Neural cell (in vitro differentiated cells): ENCODE measurements around the gene ADGRF1. TPM values are rescaled to one million over a fixed set of nuclear protein-coding genes. Genes with fewer than 3 reads are reported as not detected.

Source experiments
- H2AFZ ChIP-seq: fragments of 200-600, 300-800 bp; sonication (generic), shearing (Covaris generic); 2 replicates; pipeline ENCODE4 v1.6.0; 2014; ENCODE audit warnings: low read depth, mild to moderate bottlenecking, antibody characterized with exemption, low read length, moderate library complexity
- H3F3A ChIP-seq: fragments of 200-600 bp; shearing (Covaris generic); 2 replicates; pipeline ENCODE4 v1.6.1; 2016; ENCODE audit warnings: mild to moderate bottlenecking, moderate library complexity, mixed read lengths, antibody characterized with exemption, low read length; ENCODE audit not compliant: insufficient read depth, poor library complexity, severe bottlenecking
- H3K27ac ChIP-seq: fragments of 200-600, 300-800 bp; sonication (generic), shearing (Covaris generic); 2 replicates; pipeline ENCODE4 v1.5.1; 2014; ENCODE audit warnings: mild to moderate bottlenecking, low read length, moderate library complexity
- H3K27me3 ChIP-seq: fragments of 300-800, 200-600 bp; sonication (generic), shearing (Covaris generic); 2 replicates; pipeline ENCODE4 v1.6.0; 2014; ENCODE audit warnings: mild to moderate bottlenecking, low read depth, low read length, moderate library complexity; ENCODE audit not compliant: insufficient read depth
- H3K36me3 ChIP-seq: fragments of 300-800, 200-600 bp; sonication (generic), shearing (Covaris generic); 2 replicates; pipeline ENCODE4 v1.5.1; 2014; ENCODE audit warnings: mild to moderate bottlenecking, antibody characterized with exemption, low read length, moderate library complexity; ENCODE audit not compliant: insufficient read depth
- H3K4me2 ChIP-seq: fragments of 300-800, 200-600 bp; sonication (generic), shearing (Covaris generic); 2 replicates; pipeline ENCODE4 v1.6.0; 2014; ENCODE audit warnings: mild to moderate bottlenecking, low read length
- H3K4me3 ChIP-seq: fragments of 300-800, 200-600 bp; sonication (generic), shearing (Covaris generic); 2 replicates; pipeline ENCODE4 v1.5.1; 2014; ENCODE audit warnings: mild to moderate bottlenecking, low read length, moderate library complexity
- H3K79me2 ChIP-seq: fragments of 200-600 bp; shearing (Covaris generic); replicated peaks from 2 replicates; pipeline ENCODE4 v1.6.0; 2014; ENCODE audit warnings: mild to moderate bottlenecking, low read length, moderate library complexity; ENCODE audit not compliant: insufficient read depth
- H3K9ac ChIP-seq: fragments of 300-800, 200-600 bp; sonication (generic), shearing (Covaris generic); 2 replicates; pipeline ENCODE4 v1.6.1; 2016; ENCODE audit warnings: mild to moderate bottlenecking, low read length, mixed read lengths
- H3K9me2 ChIP-seq: fragments of 200-600 bp; shearing (Covaris generic); 2 replicates; pipeline ENCODE4 v1.6.1; 2016; ENCODE audit warnings: mild to moderate bottlenecking, low read length, mixed read lengths; ENCODE audit not compliant: insufficient read depth
- H3K9me3 ChIP-seq: fragments of 200-600, 300-800 bp; sonication (generic), shearing (Covaris generic); 2 replicates; pipeline ENCODE4 v1.6.1; 2016; ENCODE audit warnings: mild to moderate bottlenecking, mixed run types, low read length, moderate library complexity, mixed read lengths
- H4K20me1 ChIP-seq: fragments of 200-600 bp; shearing (Covaris generic); 2 replicates; pipeline ENCODE4 v1.6.1; 2016; ENCODE audit warnings: mild to moderate bottlenecking, mixed run types; ENCODE audit not compliant: insufficient read depth
- EP300 ChIP-seq: fragments of 450-650 bp; conservative IDR thresholded peaks from 2 replicates; pipeline ENCODE4 v1.6.1; 2014; ENCODE audit warnings: antibody characterized with exemption, mild to moderate bottlenecking, moderate library complexity; ENCODE audit not compliant: poor library complexity, severe bottlenecking
- EZH2 ChIP-seq: fragments of 200-600, 300-800 bp; shearing (Covaris generic), sonication (generic); IDR thresholded peaks from 2 replicates; pipeline ENCODE4 v1.6.1; 2014; ENCODE audit warnings: antibody characterized with exemption, low read length, borderline replicate concordance, mild to moderate bottlenecking; ENCODE audit not compliant: insufficient read depth, poor library complexity, severe bottlenecking
- MXI1 ChIP-seq: fragments of 450-650 bp; conservative IDR thresholded peaks from 2 replicates; pipeline ENCODE4 v1.6.1; 2014; ENCODE audit warnings: antibody characterized with exemption, mild to moderate bottlenecking; ENCODE audit not compliant: poor library complexity, severe bottlenecking
- POLR2AphosphoS5 ChIP-seq: IDR thresholded peaks from 2 replicates; pipeline ENCODE4 v1.6.1; 2012
- RAD21 ChIP-seq: fragments of 450-650 bp; conservative IDR thresholded peaks from 2 replicates; pipeline ENCODE4 v1.6.1; 2014; ENCODE audit warnings: antibody characterized with exemption, mild to moderate bottlenecking, moderate library complexity
- REST ChIP-seq: IDR thresholded peaks from 2 replicates; pipeline ENCODE4 v1.6.1; 2012; ENCODE audit warnings: borderline replicate concordance
- SMC3 ChIP-seq: fragments of 450-650 bp; conservative IDR thresholded peaks from 2 replicates; pipeline ENCODE4 v1.6.1; 2014; ENCODE audit warnings: antibody characterized with exemption, mild to moderate bottlenecking, moderate library complexity; ENCODE audit not compliant: poor library complexity
- TAF1 ChIP-seq: IDR thresholded peaks from 2 replicates; pipeline ENCODE4 v1.6.1; 2012; ENCODE audit warnings: low read depth
- polyA plus RNA-seq: library from polyadenylated mRNA; depleted of rRNA; stranded (reverse); fragments of >200 nt; gene quantifications from 2 replicates; pipeline ENCODE4 v1.2.3, GENCODE V29; 2014
- TF ChIP-seq, protein P1 (sequence below): fragments of 450-650 bp; IDR thresholded peaks from 2 replicates; pipeline ENCODE4 v1.5.1; 2014; ENCODE audit warnings: antibody characterized with exemption, mild to moderate bottlenecking, moderate library complexity; ENCODE audit not compliant: poor library complexity, severe bottlenecking

ADGRF1 gene
- polyA plus RNA-seq, 1 donor from 2014 or later, result not detected

- Histone ChIP-seq H3K9me3 (no peaks in the 10 kb centered on the region), H3K36me3 (no peaks in the 10 kb centered on the region), H2AFZ (no peak overlapping the region), H3F3A (no peaks in the 10 kb centered on the region), H3K27ac (no peak overlapping the region), H4K20me1 (no peaks in the 10 kb centered on the region), H3K79me2 (no peaks in the 10 kb centered on the region), H3K4me2 (no peak overlapping the region), H3K27me3 (no peaks in the 10 kb centered on the region), H3K4me3 (no peak overlapping the region), H3K9ac (no peak overlapping the region), H3K9me2 (no peaks in the 10 kb centered on the region)
- no peak for TF ChIP-seq EP300
- TF ChIP-seq, protein P1, sequence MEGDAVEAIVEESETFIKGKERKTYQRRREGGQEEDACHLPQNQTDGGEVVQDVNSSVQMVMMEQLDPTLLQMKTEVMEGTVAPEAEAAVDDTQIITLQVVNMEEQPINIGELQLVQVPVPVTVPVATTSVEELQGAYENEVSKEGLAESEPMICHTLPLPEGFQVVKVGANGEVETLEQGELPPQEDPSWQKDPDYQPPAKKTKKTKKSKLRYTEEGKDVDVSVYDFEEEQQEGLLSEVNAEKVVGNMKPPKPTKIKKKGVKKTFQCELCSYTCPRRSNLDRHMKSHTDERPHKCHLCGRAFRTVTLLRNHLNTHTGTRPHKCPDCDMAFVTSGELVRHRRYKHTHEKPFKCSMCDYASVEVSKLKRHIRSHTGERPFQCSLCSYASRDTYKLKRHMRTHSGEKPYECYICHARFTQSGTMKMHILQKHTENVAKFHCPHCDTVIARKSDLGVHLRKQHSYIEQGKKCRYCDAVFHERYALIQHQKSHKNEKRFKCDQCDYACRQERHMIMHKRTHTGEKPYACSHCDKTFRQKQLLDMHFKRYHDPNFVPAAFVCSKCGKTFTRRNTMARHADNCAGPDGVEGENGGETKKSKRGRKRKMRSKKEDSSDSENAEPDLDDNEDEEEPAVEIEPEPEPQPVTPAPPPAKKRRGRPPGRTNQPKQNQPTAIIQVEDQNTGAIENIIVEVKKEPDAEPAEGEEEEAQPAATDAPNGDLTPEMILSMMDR, result no peak
- no peak for TF ChIP-seq EZH2
- no peak for TF ChIP-seq RAD21
- TF ChIP-seq TAF1, result no peak
- no peak for TF ChIP-seq REST
- no peak for TF ChIP-seq POLR2AphosphoS5
- TF ChIP-seq MXI1, result no peak
- TF ChIP-seq SMC3, result no peak
These were observed 22.1 kb upstream of the ADGRF1 start for GRCh38 chr6:47064274-47064673.

- Histone ChIP-seq H3K4me3 (no peak overlapping the region), H3K27ac (no peak overlapping the region), H3K9ac (no peak overlapping the region), H4K20me1 (no peaks in the 10 kb centered on the region), H3K27me3 (no peaks in the 10 kb centered on the region), H3K79me2 (no peaks in the 10 kb centered on the region), H3K4me2 (no peak overlapping the region), H3F3A (no peaks in the 10 kb centered on the region), H3K9me3 (no peaks in the 10 kb centered on the region), H2AFZ (no peak overlapping the region), H3K9me2 (no peaks in the 10 kb centered on the region), H3K36me3 (no peaks in the 10 kb centered on the region)
- TF ChIP-seq EP300 (no peak), EZH2 (no peak), MXI1 (no peak), REST (no peak), TAF1 (no peak)
- TF ChIP-seq, protein P1, result no peak
These were observed 20.2 kb upstream of the ADGRF1 start for GRCh38 chr6:47062346-47062745.
